Colonic mucosa (tissue), 4 donors: ENCODE measurements around the gene STOML2. TPM values are rescaled to one million over a fixed set of nuclear protein-coding genes. Genes with fewer than 3 reads are reported as not detected.
A peak's percentile ranks its signal among the peaks of the same experiment; 100 is the strongest.

Experiments
- DNase-seq: peaks from one replicate; pipeline ENCODE4 v3.0.0-alpha.2; 2020
- H3K27ac ChIP-seq: fragments of 200-600 bp; one replicate; pipeline ENCODE4 v1.8.0; 2021
- H3K27me3 ChIP-seq: fragments of 200-600 bp; one replicate; pipeline ENCODE4 v1.8.0; 2021
- H3K36me3 ChIP-seq: fragments of 200-600 bp; one replicate; pipeline ENCODE4 v1.8.0; 2021
- H3K4me1 ChIP-seq: fragments of 200-600 bp; one replicate; pipeline ENCODE4 v1.8.0; 2021; ENCODE audit warnings: mild to moderate bottlenecking
- H3K4me3 ChIP-seq: fragments of 200-600 bp; one replicate; pipeline ENCODE4 v1.8.0; 2021
- H3K9ac ChIP-seq, 2 donors: one replicate each; pipeline ENCODE4 v1.7.0; 2013; ENCODE audit warnings: control low read depth in 2 of 2, low read depth in 2 of 2, low read length in 2 of 2
- H3K9me3 ChIP-seq: fragments of 200-600 bp; one replicate; pipeline ENCODE4 v1.8.0; 2021
- intact Hi-C: fragments of 100-400 bp; cut with DNase I; formaldehyde crosslinking; loops from one replicate; pipeline ENCODE4 v1.14.1; 2022
- total RNA-seq, 2 donors: library from RNA; stranded (reverse); fragmentation: NEBNext Ultra II Directional in 1 of 2; extraction: Animal tissue kit (Norgen Biotek cat#: 25700) in 1 of 2; gene quantifications; one replicate each; pipeline ENCODE4 v1.2.1, GENCODE V29; 2021
- TF ChIP-seq, protein P1 (sequence below): fragments of 200-600 bp; IDR thresholded peaks from one replicate; pipeline ENCODE4 v1.8.0; 2022; ENCODE audit warnings: antibody characterized with exemption, mild to moderate bottlenecking
- donor health status: healthy.
- donor health status: DM: no; HTN: no; CAD: no.
- donor health status: DM: no; HTN: no; CAD: no.

STOML2 gene
- total RNA-seq, 2 donors from 2014 or later: 111 to 233 TPM

- no peaks in the 10 kb centered on the region for H3K9me3 ChIP-seq
- TF ChIP-seq, protein P1, sequence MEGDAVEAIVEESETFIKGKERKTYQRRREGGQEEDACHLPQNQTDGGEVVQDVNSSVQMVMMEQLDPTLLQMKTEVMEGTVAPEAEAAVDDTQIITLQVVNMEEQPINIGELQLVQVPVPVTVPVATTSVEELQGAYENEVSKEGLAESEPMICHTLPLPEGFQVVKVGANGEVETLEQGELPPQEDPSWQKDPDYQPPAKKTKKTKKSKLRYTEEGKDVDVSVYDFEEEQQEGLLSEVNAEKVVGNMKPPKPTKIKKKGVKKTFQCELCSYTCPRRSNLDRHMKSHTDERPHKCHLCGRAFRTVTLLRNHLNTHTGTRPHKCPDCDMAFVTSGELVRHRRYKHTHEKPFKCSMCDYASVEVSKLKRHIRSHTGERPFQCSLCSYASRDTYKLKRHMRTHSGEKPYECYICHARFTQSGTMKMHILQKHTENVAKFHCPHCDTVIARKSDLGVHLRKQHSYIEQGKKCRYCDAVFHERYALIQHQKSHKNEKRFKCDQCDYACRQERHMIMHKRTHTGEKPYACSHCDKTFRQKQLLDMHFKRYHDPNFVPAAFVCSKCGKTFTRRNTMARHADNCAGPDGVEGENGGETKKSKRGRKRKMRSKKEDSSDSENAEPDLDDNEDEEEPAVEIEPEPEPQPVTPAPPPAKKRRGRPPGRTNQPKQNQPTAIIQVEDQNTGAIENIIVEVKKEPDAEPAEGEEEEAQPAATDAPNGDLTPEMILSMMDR: no peak
- no peaks in the 10 kb centered on the region for H3K27me3 ChIP-seq
- H3K9ac ChIP-seq: peak within 1 kb of the TSS; percentile 76 to 97
- H3K36me3 ChIP-seq: peaks cover 3% of the 10 kb centered on the region
- peak; percentile 98 for DNase-seq
- H3K27ac ChIP-seq: peak within 1 kb of the TSS; percentile 100
- H3K4me3 ChIP-seq: peak within 1 kb of the TSS; percentile 99
- intact Hi-C loops: no loop called here
- H3K4me1 ChIP-seq: peaks cover 15% of the 10 kb centered on the region
Observed at GRCh38 chr9:35072461-35073278, 30.3 kb downstream of the STOML2 start, which contains the start of gene VCP. TSS of gene VCP (minus strand) at chr9:35072625. CDS start at chr9:35072353, 272 bp downstream.

- H3K4me1 ChIP-seq: peaks cover 15% of the 10 kb centered on the region
- intact Hi-C loops: no loop called here
Observed at GRCh38 chr9:35071814-35072460, 31.0 kb downstream of the STOML2 start.

GRCh38 chr9:35070823-35071813 lies 31.8 kb downstream of the STOML2 start:
- Histone ChIP-seq H3K9ac (peak overlapping the region; percentile 76 to 97), H3K27me3 (no peaks in the 10 kb centered on the region), H3K9me3 (no peaks in the 10 kb centered on the region), H3K36me3 (peaks cover 13% of the 10 kb centered on the region), H3K4me3 (peak overlapping the region; percentile 99), H3K27ac (peak overlapping the region; percentile 100), H3K4me1 (peaks cover 15% of the 10 kb centered on the region)
- TF ChIP-seq, protein P1: no peak
- DNase-seq: no peak
- intact Hi-C loops: no loop called here

More at GRCh38 chr9:35071814-35072460, 31.0 kb downstream of the STOML2 start:
- H3K36me3 ChIP-seq: peaks cover 11% of the 10 kb centered on the region
- H3K9me3 ChIP-seq: no peaks in the 10 kb centered on the region
- TF ChIP-seq, protein P1: peak; percentile 13
- peak overlapping the region; percentile 100 for H3K27ac ChIP-seq
- peak overlapping the region; percentile 99 for H3K4me3 ChIP-seq
- peak overlapping the region; percentile 76 to 97 for H3K9ac ChIP-seq
- no peaks in the 10 kb centered on the region for H3K27me3 ChIP-seq
- DNase-seq: peak; percentile 80

DNA sequence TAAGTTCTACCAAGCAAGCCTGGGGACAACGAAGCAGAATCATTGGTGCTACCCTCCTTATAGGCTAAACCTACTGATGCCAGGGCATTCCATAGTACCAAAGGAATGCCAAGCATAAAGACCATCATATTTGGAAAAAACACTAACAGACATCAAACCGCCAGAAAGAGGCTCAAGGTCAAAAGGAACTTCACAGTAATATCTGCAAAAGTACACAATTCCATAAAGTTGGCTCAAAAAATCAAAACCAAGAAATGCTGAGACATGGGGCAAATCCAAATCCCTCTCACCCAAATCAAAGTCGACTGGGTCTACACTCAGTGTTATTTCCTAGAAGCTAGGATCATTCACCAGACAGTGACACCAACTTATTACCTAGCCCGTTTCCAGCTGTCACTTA lies 33.9 kb downstream of the STOML2 start:
- DNase-seq: no peak
- H3K9ac ChIP-seq: no peak overlapping the region
- no peaks in the 10 kb centered on the region for H3K9me3 ChIP-seq
- H3K36me3 ChIP-seq: peaks cover 32% of the 10 kb centered on the region
- no peaks in the 10 kb centered on the region for H3K27me3 ChIP-seq
- H3K27ac ChIP-seq: no peak overlapping the region
- intact Hi-C loops: no loop called here
- TF ChIP-seq, protein P1: no peak
- peaks cover 15% of the 10 kb centered on the region for H3K4me1 ChIP-seq
- H3K4me3 ChIP-seq: no peak overlapping the region

DNA sequence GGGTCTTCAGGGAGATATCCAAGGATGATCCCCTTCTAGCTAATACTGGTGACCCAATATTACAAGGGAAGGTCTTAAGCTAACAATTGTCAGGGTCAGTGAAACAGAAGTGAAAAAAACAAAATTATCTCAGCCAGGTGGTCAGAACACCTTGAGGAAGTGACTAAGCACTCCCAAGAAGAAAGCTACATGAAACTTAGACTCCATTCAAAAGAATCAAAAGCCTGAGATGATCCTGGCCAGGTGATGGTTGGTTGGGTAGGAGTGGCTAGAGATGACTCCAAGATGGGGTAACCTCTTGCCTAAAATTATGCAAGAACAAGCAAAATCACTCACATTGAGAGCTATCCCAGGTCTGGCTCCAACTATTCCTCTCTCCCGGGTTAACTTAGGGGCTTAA lies 35.9 kb downstream of the STOML2 start:
- Histone ChIP-seq H3K9ac (no peak overlapping the region), H3K27me3 (no peaks in the 10 kb centered on the region), H3K36me3 (peaks cover 50% of the 10 kb centered on the region), H3K4me3 (no peak overlapping the region), H3K4me1 (peaks cover 15% of the 10 kb centered on the region), H3K9me3 (no peaks in the 10 kb centered on the region), H3K27ac (no peak overlapping the region)
- no peak for DNase-seq
- intact Hi-C loops: no loop called here
- TF ChIP-seq, protein P1: no peak
